ENCODE data around the gene ASPDH. TPM values are rescaled to one million over a fixed set of nuclear protein-coding genes. Genes with fewer than 3 reads are reported as not detected.

Gene ASPDH
- total RNA-seq, 1 donor from 2014 or later = not detected

- peak; percentile 48 for DNase-seq
- H3K4me1 Mint-ChIP-seq (ENCODE audit: low read depth, unreplicated experiment) = peaks cover 21% of the 10 kb centered on the region
- H3K4me3 Mint-ChIP-seq (ENCODE audit: unreplicated experiment) = peak overlapping the region; percentile 89
- H3K27me3 Mint-ChIP-seq (ENCODE audit: unreplicated experiment) = peaks cover 20% of the 10 kb centered on the region
- TF ChIP-seq, protein P1, sequence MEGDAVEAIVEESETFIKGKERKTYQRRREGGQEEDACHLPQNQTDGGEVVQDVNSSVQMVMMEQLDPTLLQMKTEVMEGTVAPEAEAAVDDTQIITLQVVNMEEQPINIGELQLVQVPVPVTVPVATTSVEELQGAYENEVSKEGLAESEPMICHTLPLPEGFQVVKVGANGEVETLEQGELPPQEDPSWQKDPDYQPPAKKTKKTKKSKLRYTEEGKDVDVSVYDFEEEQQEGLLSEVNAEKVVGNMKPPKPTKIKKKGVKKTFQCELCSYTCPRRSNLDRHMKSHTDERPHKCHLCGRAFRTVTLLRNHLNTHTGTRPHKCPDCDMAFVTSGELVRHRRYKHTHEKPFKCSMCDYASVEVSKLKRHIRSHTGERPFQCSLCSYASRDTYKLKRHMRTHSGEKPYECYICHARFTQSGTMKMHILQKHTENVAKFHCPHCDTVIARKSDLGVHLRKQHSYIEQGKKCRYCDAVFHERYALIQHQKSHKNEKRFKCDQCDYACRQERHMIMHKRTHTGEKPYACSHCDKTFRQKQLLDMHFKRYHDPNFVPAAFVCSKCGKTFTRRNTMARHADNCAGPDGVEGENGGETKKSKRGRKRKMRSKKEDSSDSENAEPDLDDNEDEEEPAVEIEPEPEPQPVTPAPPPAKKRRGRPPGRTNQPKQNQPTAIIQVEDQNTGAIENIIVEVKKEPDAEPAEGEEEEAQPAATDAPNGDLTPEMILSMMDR (IDR thresholded peaks at IDR 0.05; ENCODE audit: partially characterized antibody, unreplicated experiment) = no peak
- H3K36me3 Mint-ChIP-seq (ENCODE audit: unreplicated experiment) = peaks cover 5% of the 10 kb centered on the region
- H3K9me3 Mint-ChIP-seq (ENCODE audit: unreplicated experiment) = peaks cover 14% of the 10 kb centered on the region
- peak overlapping the region; percentile 73 for H3K27ac Mint-ChIP-seq (ENCODE audit: unreplicated experiment)
These were observed 37.5 kb upstream of the ASPDH start for GRCh38 chr19:50551034-50551714.

GRCh38 chr19:50550594-50550966, 36.9 kb upstream of the ASPDH start:
- Mint-ChIP-seq H3K36me3 (ENCODE audit: unreplicated experiment) (peaks cover 5% of the 10 kb centered on the region), H3K9me3 (ENCODE audit: unreplicated experiment) (peaks cover 14% of the 10 kb centered on the region), H3K27me3 (ENCODE audit: unreplicated experiment) (peaks cover 20% of the 10 kb centered on the region), H3K4me3 (ENCODE audit: unreplicated experiment) (peak overlapping the region; percentile 82), H3K27ac (ENCODE audit: unreplicated experiment) (no peak overlapping the region), H3K4me1 (ENCODE audit: low read depth, unreplicated experiment) (peaks cover 20% of the 10 kb centered on the region)
- TF ChIP-seq, protein P1 (IDR thresholded peaks at IDR 0.05; ENCODE audit: partially characterized antibody, unreplicated experiment) = no peak
- DNase-seq = no peak

DNA sequence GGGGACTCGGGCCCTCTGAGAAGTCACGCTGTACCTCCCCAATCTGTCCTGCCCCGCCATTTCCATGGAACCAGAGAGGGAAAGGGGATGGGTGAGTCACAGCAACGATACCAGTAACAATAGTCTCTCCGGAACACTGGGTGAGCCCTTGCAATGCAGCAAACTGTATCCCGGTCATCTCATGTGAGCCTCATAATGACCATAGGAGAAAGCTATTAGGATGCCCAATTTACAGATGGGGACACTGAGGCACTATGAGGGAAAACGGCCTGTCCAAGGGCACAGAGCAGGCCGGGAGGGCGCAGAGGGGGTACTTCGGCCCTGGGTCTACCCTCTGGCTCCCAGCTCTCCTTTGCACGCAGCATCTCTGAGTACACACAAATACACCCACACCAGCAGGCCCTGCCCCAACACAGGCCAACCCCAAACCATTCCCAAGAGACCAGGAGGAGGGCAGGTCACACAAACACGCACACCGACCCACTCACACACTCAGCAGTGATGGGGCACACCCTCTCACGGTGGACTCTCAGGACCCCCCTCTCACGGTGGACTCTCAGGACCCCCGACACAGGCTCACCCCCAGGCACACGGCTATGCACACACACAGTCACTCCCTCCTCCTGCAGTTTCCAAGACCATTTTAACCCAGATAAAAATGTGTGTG, 36.3 kb upstream of the ASPDH start:
- TF ChIP-seq, protein P1 (IDR thresholded peaks at IDR 0.05; ENCODE audit: partially characterized antibody, unreplicated experiment) = no peak
- DNase-seq = no peak
- H3K27ac Mint-ChIP-seq (ENCODE audit: unreplicated experiment) = peak overlapping the region; percentile 43
- H3K36me3 Mint-ChIP-seq (ENCODE audit: unreplicated experiment) = peaks cover 5% of the 10 kb centered on the region
- peaks cover 20% of the 10 kb centered on the region for H3K27me3 Mint-ChIP-seq (ENCODE audit: unreplicated experiment)
- peak overlapping the region; percentile 82 for H3K4me3 Mint-ChIP-seq (ENCODE audit: unreplicated experiment)
- peaks cover 19% of the 10 kb centered on the region for H3K4me1 Mint-ChIP-seq (ENCODE audit: low read depth, unreplicated experiment)
- peaks cover 14% of the 10 kb centered on the region for H3K9me3 Mint-ChIP-seq (ENCODE audit: unreplicated experiment)

- DNase-seq = no peak
- no peak overlapping the region for H3K27ac Mint-ChIP-seq (ENCODE audit: unreplicated experiment)
- peaks cover 20% of the 10 kb centered on the region for H3K27me3 Mint-ChIP-seq (ENCODE audit: unreplicated experiment)
- H3K36me3 Mint-ChIP-seq (ENCODE audit: unreplicated experiment) = peaks cover 5% of the 10 kb centered on the region
- H3K9me3 Mint-ChIP-seq (ENCODE audit: unreplicated experiment) = peaks cover 11% of the 10 kb centered on the region
- H3K4me1 Mint-ChIP-seq (ENCODE audit: low read depth, unreplicated experiment) = peaks cover 19% of the 10 kb centered on the region
- H3K4me3 Mint-ChIP-seq (ENCODE audit: unreplicated experiment) = peak overlapping the region; percentile 46
- TF ChIP-seq, protein P1 (IDR thresholded peaks at IDR 0.05; ENCODE audit: partially characterized antibody, unreplicated experiment) = no peak
These were observed 35.6 kb upstream of the ASPDH start for GRCh38 chr19:50549059-50549926.
